Thymus (tissue), 11 donors: Measurements from ENCODE around the gene DGLUCY. TPM values are rescaled to one million over a fixed set of nuclear protein-coding genes. Genes with fewer than 3 reads are reported as not detected.

Source experiments
- DNase-seq, 9 donors: peaks; one replicate each; pipeline ENCODE4 v3.0.0-alpha.2; 2013; ENCODE audit warnings: low spot score in 9 of 9, low read depth in 6 of 9, missing footprints in 1 of 9
- H3K27ac ChIP-seq, 2 donors: one replicate each; pipeline ENCODE4 v1.5.1; 2013; ENCODE audit warnings: control low read depth in 1 of 2, low read depth in 1 of 2, low read length in 1 of 2, mild to moderate bottlenecking in 1 of 2, moderate library complexity in 1 of 2
- H3K27me3 ChIP-seq, 2 donors: one replicate each; pipeline ENCODE4 v1.5.1; 2013; ENCODE audit warnings: low read length in 1 of 2; ENCODE audit not compliant: control insufficient read depth in 2 of 2, insufficient read depth in 1 of 2
- H3K36me3 ChIP-seq, 2 donors: one replicate each; pipeline ENCODE4 v1.5.1; 2013; ENCODE audit warnings: low read length in 1 of 2, mild to moderate bottlenecking in 1 of 2, moderate library complexity in 1 of 2; ENCODE audit not compliant: control insufficient read depth in 2 of 2, insufficient read depth in 2 of 2
- H3K4me1 ChIP-seq, 2 donors: one replicate each; pipeline ENCODE4 v1.5.1; 2013; ENCODE audit warnings: low read length in 2 of 2; ENCODE audit not compliant: control insufficient read depth in 2 of 2, insufficient read depth in 2 of 2
- H3K4me3 ChIP-seq, 2 donors: one replicate each; pipeline ENCODE4 v1.5.1; 2013; ENCODE audit warnings: low read length in 2 of 2, control low read depth in 1 of 2, mild to moderate bottlenecking in 1 of 2
- H3K9me3 ChIP-seq, 2 donors: one replicate each; pipeline ENCODE4 v1.5.1; 2013; ENCODE audit warnings: low read length in 1 of 2, mild to moderate bottlenecking in 1 of 2; ENCODE audit not compliant: control insufficient read depth in 2 of 2, insufficient read depth in 1 of 2
- WGBS: extraction: QIAGEN DNeasy Blood & Tissue Kit; methylation state at CpG from one replicate; pipeline ENCODE4 v1.1.7; 2013; 5-methylcytosine and 5-hydroxymethylcytosine counted together
- polyA plus RNA-seq: library from polyadenylated mRNA; stranded (reverse); fragments of 200-250 nt; gene quantifications from one replicate; pipeline ENCODE4 v1.2.3, GENCODE V29; 2013
- total RNA-seq: library from RNA; stranded (reverse); fragments of 120-200 nt; gene quantifications from one replicate; pipeline ENCODE4 v1.2.4, GENCODE V29; 2013
- donor health status: healthy.

The DGLUCY gene
- total and polyA plus RNA-seq, 2 donors = 36.5 to 37.6 TPM

DNA sequence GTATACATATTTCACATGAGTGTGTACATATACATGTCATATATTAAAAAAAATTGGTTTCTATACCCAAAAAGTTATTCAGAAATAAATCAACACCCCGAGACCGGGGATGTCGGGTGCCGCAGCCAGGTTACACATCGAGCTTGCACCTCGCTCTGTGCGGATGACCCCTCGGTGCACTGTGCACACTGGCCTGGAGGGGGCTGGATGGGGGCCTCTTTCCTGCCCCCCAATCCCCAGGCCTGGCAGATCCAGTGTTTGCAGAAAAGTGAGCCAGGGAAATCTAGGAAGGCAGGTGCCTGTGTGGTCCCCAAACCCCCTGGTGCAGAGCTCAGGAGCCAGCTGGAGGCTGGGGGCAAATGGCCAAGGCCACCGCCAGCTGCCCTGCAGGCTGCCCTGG is 157.8 kb downstream of the DGLUCY start:
- no peak for DNase-seq
- H3K27ac ChIP-seq = no peak overlapping the region
- no peaks in the 10 kb centered on the region for H3K9me3 ChIP-seq
- H3K4me3 ChIP-seq = no peak overlapping the region
- WGBS = 98% methylated on average over 9 of the region's 9 CpGs
- H3K4me1 ChIP-seq = no peaks in the 10 kb centered on the region
- no peaks in the 10 kb centered on the region for H3K27me3 ChIP-seq
- H3K36me3 ChIP-seq = peaks cover 47 to 51% of the 10 kb centered on the region in 2 donors

DNA sequence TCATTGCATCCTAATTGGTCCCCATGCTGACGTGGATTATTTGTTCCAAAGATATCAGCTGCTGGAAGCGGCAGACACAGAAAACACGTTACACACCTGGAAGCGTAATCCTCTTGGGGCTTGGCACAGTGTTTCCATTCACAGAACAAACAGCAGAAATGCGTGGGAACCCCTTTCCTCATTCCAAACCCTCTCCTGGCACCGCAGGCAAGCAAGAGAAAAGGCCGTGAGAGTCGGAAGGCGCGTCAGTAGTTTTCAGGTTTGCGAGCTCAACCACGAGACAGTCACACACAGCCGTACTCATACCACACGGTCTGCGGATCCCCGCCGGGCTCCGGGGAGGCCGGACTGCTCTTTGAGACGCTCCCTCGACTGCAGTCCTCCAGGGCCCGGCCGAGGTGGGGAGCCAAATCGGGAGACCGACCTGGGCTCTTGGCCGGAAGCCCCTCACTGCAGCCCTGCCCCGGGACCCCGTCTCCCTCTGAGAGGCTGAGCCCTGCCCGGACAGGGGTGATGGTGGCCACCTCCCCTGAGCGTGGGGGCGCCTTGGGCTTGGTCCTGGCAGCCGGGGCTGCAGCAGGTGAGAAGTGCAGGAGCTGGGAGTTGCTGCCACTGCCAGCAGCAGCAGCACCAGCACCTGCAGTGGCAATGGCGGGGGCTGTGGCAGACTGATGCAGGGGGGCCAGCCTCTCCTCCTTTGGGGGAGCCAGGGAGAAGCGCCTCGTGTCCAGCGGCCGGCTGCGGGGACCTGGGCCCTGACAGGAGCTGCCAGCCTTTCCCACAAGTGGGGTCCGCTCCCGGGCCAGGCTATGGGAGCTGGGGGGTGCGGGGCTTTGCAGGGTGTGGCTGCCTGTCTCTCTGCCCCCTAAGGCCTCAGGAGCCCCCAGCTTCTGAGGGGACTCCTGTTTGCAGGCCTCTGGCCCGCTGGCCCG is 158.7 kb downstream of the DGLUCY start:
- Histone ChIP-seq H3K27ac (no peak overlapping the region), H3K27me3 (no peaks in the 10 kb centered on the region), H3K36me3 (peaks cover 56 to 60% of the 10 kb centered on the region in 2 donors), H3K4me3 (no peak overlapping the region), H3K4me1 (no peaks in the 10 kb centered on the region), H3K9me3 (no peaks in the 10 kb centered on the region)
- WGBS = 98% methylated on average over 43 of the region's 43 CpGs
- no peak for DNase-seq

DNA sequence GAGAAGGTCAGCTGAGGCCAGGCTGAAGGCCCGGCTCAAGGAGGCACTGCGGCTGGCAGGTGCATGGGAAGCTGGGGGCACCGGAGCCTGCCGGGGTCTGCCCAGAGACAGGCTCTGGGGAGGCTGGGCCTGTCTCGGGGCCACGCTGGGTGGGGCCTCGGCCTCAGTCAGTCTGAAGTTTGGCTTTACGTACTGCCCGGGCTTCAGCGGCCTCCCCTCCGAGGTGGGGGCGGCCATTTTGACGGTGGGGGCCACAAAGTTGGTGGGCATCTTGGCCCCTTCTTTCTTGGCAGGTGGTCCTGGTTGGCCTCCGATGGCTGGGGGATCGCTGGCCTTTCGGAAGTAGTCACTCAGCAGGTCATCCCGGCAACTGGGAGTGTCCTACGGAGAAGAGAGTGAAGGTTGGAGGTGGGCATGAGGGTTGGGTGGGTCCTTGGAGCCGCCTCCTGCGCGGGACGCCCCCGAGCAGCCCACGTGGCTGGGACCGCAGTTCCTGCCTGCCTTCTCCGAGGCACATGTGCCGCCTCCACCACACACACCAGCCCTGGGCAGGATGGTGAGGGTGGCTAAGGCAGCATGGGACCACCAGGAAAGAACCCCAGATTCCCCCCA is 159.5 kb downstream of the DGLUCY start:
- H3K27me3 ChIP-seq = no peaks in the 10 kb centered on the region
- no peaks in the 10 kb centered on the region for H3K9me3 ChIP-seq
- no peaks in the 10 kb centered on the region for H3K4me1 ChIP-seq
- no peak overlapping the region for H3K4me3 ChIP-seq
- WGBS = 98% methylated on average over 27 of the region's 27 CpGs
- H3K36me3 ChIP-seq = peaks cover 64 to 68% of the 10 kb centered on the region in 2 donors
- DNase-seq = no peak
- H3K27ac ChIP-seq = no peak overlapping the region

DNA sequence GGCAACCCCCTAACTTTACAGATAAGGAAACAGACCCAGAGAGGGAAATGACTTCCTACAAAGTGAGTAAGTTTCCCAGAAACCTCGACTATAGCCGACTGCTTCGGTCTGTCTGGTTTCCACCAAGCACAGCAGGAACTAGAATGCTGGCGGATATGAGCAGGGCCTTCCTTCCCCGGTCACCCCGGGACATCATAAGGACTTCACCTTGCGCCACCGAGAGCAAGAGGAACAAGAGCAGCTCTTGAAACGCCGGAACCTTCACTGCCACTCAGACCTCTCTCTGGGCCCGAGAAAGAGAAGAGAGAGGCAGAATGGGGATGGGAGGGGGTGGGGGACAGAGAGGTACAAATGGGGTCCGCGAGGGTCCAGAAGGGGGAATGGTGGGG is 160.0 kb downstream of the DGLUCY start:
- Histone ChIP-seq H3K4me1 (no peaks in the 10 kb centered on the region), H3K27ac (no peak overlapping the region), H3K9me3 (no peaks in the 10 kb centered on the region), H3K27me3 (no peaks in the 10 kb centered on the region), H3K4me3 (no peak overlapping the region), H3K36me3 (peaks cover 68 to 73% of the 10 kb centered on the region in 2 donors)
- no peak for DNase-seq
- WGBS = 93% methylated on average over 13 of the region's 13 CpGs

DNA sequence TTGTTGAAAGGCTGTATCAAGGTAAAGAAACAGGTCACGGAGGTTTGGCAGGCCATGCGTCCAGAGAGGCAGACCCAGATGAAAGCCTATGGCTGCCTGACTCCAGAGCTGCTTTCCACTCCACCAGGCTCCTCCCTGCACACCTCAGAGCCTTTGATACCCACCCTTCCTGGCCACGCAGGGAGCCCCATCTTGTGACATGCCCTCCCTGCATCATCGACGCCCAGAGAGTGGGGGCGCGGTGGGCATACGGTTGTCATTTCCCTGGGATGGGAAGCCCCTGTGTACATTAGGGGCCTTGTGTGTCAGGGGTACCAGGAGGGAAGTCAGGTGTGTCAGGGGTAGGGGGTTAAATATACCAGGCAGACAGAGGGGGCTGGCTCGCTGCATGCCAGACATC is 160.9 kb downstream of the DGLUCY start:
- no peaks in the 10 kb centered on the region for H3K27me3 ChIP-seq
- H3K27ac ChIP-seq = no peak overlapping the region
- H3K4me1 ChIP-seq = peaks cover 0 to 7% of the 10 kb centered on the region in 2 donors
- H3K36me3 ChIP-seq = peaks cover 77 to 82% of the 10 kb centered on the region in 2 donors
- no peak for DNase-seq
- H3K9me3 ChIP-seq = no peaks in the 10 kb centered on the region
- no peak overlapping the region for H3K4me3 ChIP-seq
- 97% methylated on average over 9 of the region's 9 CpGs for WGBS

Other genes with a start within 250 kb of the DGLUCY start
- 5.1 TPM for gene RPS6KA5, start 53.4 kb upstream of the DGLUCY start, total RNA-seq
- 4.0 TPM for gene RPS6KA5, start 53.4 kb upstream of the DGLUCY start, polyA plus RNA-seq
- gene GPR68, start 130.6 kb downstream of the DGLUCY start, total RNA-seq = 1.4 TPM
- gene GPR68, start 130.6 kb downstream of the DGLUCY start, polyA plus RNA-seq = 3.6 TPM